Measurements from ENCODE around the gene PDXP.

PDXP gene

DNA sequence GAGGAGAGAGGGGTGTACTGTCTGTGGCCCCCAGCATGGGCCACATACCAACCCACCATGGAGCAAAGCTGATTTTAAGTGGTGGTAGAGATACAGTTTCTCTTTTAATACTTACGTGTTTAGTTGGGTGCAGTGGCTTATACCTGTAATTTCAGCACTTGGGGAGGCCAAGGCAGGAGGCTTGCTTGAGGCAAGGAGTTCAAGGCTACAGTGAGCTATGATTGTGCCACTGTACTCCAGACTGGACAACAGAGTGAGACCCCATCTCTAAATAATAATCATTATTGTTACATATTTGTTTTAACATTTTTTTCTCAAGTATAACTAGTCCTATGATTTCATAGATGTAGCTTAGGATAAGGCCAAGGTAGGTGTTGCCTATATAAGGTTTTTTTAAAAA is 41.1 kb upstream of the PDXP start:
- ChIA-PET CTCF (interaction anchor here (0.7 to 2.9 kb wide), 5 partner anchors 10 to 603 kb away, joined by 3 to 19 read pairs (median 3); no protein-coding TSS in a partner anchor), POLR2A (interaction anchor here (0.7 to 1.3 kb wide), 2 partner anchors 9 to 58 kb away, joined by 3 to 10 read pairs; partner anchors contain the start of gene GGA1)
- peaks cover 16 to 69% of the 10 kb centered on the region in 2 experiments for H3K36me3 ChIP-seq (ENCODE audit: control insufficient read depth in 2 of 2, insufficient read depth in 1 of 2, low read length in 2 of 2)
- H3K9me3 ChIP-seq (ENCODE audit: control insufficient read depth, insufficient read depth, low read depth, low read length), result no peaks in the 10 kb centered on the region
- no peak for TF ChIP-seq KLF10 (tag by site-specific recombination; IDR thresholded peaks at IDR 0.05)
- no peak for TF ChIP-seq ZNF791 (tag by site-specific recombination; IDR thresholded peaks at IDR 0.05)
- peak; percentile 88 for TF ChIP-seq ZNF121 (tag by site-specific recombination; IDR thresholded peaks at IDR 0.05)
- TF ChIP-seq FEZF1 (tag by site-specific recombination; IDR thresholded peaks at IDR 0.05), result no peak
- H3K4me3 ChIP-seq (ENCODE audit: low read depth, low read length), result no peak overlapping the region
- no peaks in the 10 kb centered on the region for H3K4me1 ChIP-seq (ENCODE audit: control insufficient read depth, insufficient read depth, low read length)
- H3K27ac ChIP-seq (ENCODE audit: extremely low read depth, low read depth, low read length), result no peak overlapping the region

DNA sequence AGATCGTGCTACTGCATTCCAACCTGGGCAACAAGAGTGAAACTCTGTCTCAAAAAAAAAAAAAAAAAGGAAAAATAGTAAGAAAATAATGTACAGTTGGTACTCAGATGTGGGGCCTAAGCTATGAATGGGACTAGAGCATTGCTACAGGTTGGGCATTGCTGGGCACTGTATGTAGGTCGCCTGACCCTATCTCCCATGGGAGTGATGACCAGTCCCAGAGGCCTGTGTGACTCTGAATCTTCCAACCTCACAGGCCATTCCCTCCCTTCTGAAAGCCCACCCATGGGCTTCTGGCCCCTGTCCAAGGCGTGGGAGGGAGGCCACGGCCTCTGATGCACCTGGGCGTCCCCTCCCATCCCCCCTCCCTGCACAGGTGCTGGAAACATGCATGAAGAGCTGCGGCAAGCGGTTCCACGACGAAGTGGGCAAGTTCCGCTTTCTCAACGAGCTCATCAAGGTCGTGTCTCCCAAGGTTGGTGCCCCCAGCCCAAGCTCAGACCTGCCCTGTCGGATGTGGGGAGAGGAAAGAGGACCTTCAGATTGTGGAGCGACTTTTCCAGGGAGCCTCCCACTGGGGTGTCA is 40.4 kb upstream of the PDXP start:
- H3K9me3 ChIP-seq (ENCODE audit: control insufficient read depth, insufficient read depth, low read depth, low read length), result no peaks in the 10 kb centered on the region
- H3K4me1 ChIP-seq (ENCODE audit: control insufficient read depth, insufficient read depth, low read length), result no peaks in the 10 kb centered on the region
- ChIA-PET POLR2A (interaction anchor here (0.7 to 1.3 kb wide), 4 partner anchors 10 to 127 kb away, joined by 3 to 10 read pairs (median 4); partner anchors contain the start of genes GGA1 and NOL12), CTCF (interaction anchor here (0.6 to 2.9 kb wide), 8 partner anchors 9 to 245 kb away, joined by 3 to 19 read pairs (median 3); no protein-coding TSS in a partner anchor)
- no peak overlapping the region for H3K27ac ChIP-seq (ENCODE audit: extremely low read depth, low read depth, low read length)
- TF ChIP-seq EGR2 (tag by site-specific recombination; IDR thresholded peaks at IDR 0.05; ENCODE audit: low read depth) (no peak), RBAK (tag by site-specific recombination; IDR thresholded peaks at IDR 0.05) (no peak), ZNF19 (tag by site-specific recombination; IDR thresholded peaks at IDR 0.05; ENCODE audit: low read depth) (no peak), ZBTB20 (tag by site-specific recombination; IDR thresholded peaks at IDR 0.05) (no peak), MYNN (tag by site-specific recombination; IDR thresholded peaks at IDR 0.05; ENCODE audit: borderline replicate concordance) (no peak)
- H3K4me3 ChIP-seq (ENCODE audit: low read depth, low read length), result no peak overlapping the region
- H3K36me3 ChIP-seq (ENCODE audit: control insufficient read depth in 2 of 2, insufficient read depth in 1 of 2, low read length in 2 of 2), result peaks cover 17 to 76% of the 10 kb centered on the region in 2 experiments

DNA sequence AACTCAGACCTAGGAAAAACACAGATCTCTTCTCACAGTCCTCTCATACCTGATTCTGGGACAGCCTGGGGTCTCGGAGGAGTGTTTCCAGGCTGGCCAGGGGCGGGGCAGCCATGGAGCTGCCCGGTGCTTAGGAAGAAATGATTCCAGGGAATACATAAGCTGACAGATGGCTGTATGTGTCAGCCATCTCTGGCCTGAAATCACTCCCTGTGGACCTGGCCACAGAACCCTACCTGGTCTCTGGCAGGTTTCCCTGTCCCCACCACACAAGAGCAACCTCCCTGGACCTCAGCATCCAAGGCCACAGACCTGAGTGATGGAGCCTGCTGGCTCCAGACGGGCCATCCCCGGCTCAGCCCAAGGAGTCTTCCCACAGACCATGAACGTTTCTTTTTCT is 39.8 kb upstream of the PDXP start:
- no peak overlapping the region for H3K4me3 ChIP-seq (ENCODE audit: low read depth, low read length)
- no peaks in the 10 kb centered on the region for H3K9me3 ChIP-seq (ENCODE audit: control insufficient read depth, insufficient read depth, low read depth, low read length)
- POLR2A ChIA-PET, result interaction anchor here (0.8 to 1.0 kb wide), 2 partner anchors 9 to 67 kb away, joined by 3 to 6 read pairs; partner anchors contain the start of gene NOL12
- TF ChIP-seq ZNF239 (tag by site-specific recombination; IDR thresholded peaks at IDR 0.05) (no peak), ZNF707 (tag by site-specific recombination; IDR thresholded peaks at IDR 0.05) (no peak), ZFP3 (tag by site-specific recombination; IDR thresholded peaks at IDR 0.05; ENCODE audit: low read depth) (no peak), ZNF155 (tag by site-specific recombination; IDR thresholded peaks at IDR 0.05) (no peak), ZNF777 (tag by site-specific recombination; IDR thresholded peaks at IDR 0.05; ENCODE audit: borderline replicate concordance) (no peak), GLI4 (tag by site-specific recombination; IDR thresholded peaks at IDR 0.05) (no peak)
- TF ChIP-seq, protein P1, sequence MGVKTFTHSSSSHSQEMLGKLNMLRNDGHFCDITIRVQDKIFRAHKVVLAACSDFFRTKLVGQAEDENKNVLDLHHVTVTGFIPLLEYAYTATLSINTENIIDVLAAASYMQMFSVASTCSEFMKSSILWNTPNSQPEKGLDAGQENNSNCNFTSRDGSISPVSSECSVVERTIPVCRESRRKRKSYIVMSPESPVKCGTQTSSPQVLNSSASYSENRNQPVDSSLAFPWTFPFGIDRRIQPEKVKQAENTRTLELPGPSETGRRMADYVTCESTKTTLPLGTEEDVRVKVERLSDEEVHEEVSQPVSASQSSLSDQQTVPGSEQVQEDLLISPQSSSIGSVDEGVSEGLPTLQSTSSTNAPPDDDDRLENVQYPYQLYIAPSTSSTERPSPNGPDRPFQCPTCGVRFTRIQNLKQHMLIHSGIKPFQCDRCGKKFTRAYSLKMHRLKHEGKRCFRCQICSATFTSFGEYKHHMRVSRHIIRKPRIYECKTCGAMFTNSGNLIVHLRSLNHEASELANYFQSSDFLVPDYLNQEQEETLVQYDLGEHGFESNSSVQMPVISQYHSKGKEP (tag by site-specific recombination; IDR thresholded peaks at IDR 0.05), result no peak
- TF ChIP-seq, protein P2, sequence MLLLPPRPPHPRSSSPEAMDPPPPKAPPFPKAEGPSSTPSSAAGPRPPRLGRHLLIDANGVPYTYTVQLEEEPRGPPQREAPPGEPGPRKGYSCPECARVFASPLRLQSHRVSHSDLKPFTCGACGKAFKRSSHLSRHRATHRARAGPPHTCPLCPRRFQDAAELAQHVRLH (tag by site-specific recombination; IDR thresholded peaks at IDR 0.05), result no peak
- TF ChIP-seq, protein P3, sequence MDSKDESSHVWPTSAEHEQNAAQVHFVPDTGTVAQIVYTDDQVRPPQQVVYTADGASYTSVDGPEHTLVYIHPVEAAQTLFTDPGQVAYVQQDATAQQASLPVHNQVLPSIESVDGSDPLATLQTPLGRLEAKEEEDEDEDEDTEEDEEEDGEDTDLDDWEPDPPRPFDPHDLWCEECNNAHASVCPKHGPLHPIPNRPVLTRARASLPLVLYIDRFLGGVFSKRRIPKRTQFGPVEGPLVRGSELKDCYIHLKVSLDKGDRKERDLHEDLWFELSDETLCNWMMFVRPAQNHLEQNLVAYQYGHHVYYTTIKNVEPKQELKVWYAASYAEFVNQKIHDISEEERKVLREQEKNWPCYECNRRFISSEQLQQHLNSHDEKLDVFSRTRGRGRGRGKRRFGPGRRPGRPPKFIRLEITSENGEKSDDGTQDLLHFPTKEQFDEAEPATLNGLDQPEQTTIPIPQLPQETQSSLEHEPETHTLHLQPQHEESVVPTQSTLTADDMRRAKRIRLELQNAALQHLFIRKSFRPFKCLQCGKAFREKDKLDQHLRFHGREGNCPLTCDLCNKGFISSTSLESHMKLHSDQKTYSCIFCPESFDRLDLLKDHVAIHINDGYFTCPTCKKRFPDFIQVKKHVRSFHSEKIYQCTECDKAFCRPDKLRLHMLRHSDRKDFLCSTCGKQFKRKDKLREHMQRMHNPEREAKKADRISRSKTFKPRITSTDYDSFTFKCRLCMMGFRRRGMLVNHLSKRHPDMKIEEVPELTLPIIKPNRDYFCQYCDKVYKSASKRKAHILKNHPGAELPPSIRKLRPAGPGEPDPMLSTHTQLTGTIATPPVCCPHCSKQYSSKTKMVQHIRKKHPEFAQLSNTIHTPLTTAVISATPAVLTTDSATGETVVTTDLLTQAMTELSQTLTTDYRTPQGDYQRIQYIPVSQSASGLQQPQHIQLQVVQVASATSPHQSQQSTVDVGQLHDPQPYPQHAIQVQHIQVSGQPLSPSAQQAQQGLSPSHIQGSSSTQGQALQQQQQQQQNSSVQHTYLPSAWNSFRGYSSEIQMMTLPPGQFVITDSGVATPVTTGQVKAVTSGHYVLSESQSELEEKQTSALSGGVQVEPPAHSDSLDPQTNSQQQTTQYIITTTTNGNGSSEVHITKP (tag by site-specific recombination; IDR thresholded peaks at IDR 0.05), result no peak
- TF ChIP-seq, protein P4, sequence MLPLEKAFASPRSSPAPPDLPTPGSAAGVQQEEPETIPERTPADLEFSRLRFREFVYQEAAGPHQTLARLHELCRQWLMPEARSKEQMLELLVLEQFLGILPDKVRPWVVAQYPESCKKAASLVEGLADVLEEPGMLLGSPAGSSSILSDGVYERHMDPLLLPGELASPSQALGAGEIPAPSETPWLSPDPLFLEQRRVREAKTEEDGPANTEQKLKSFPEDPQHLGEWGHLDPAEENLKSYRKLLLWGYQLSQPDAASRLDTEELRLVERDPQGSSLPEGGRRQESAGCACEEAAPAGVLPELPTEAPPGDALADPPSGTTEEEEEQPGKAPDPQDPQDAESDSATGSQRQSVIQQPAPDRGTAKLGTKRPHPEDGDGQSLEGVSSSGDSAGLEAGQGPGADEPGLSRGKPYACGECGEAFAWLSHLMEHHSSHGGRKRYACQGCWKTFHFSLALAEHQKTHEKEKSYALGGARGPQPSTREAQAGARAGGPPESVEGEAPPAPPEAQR (tag by site-specific recombination; IDR thresholded peaks at IDR 0.05), result no peak
- H3K27ac ChIP-seq (ENCODE audit: extremely low read depth, low read depth, low read length), result no peak overlapping the region
- H3K36me3 ChIP-seq (ENCODE audit: control insufficient read depth in 2 of 2, insufficient read depth in 1 of 2, low read length in 2 of 2), result peaks cover 17 to 78% of the 10 kb centered on the region in 2 experiments
- H3K4me1 ChIP-seq (ENCODE audit: control insufficient read depth, insufficient read depth, low read length), result no peaks in the 10 kb centered on the region
- CTCF ChIA-PET, result interaction anchor here (0.5 to 3.8 kb wide), 8 partner anchors 9 to 245 kb away, joined by 3 to 18 read pairs (median 3); no protein-coding TSS in a partner anchor

Data from HEK293 (cell line).